ENCODE measurements around the gene BBX.

BBX gene

GRCh38 chr3:107791450-107791849 is 268.7 kb downstream of the BBX start:
- TF ChIP-seq CTCF (IDR thresholded peaks at IDR 0.05; ENCODE audit: extremely low read depth, missing control alignments), result no peak
- DNase-seq (ENCODE audit: low spot score), result no peak

GRCh38 chr3:107794664-107795443 is 272.1 kb downstream of the BBX start:
- no peak for DNase-seq (ENCODE audit: low spot score)
- TF ChIP-seq CTCF (IDR thresholded peaks at IDR 0.05; ENCODE audit: extremely low read depth, missing control alignments), result no peak

GRCh38 chr3:107795514-107796094 is 272.8 kb downstream of the BBX start:
- no peak for TF ChIP-seq CTCF (IDR thresholded peaks at IDR 0.05; ENCODE audit: extremely low read depth, missing control alignments)
- DNase-seq (ENCODE audit: low spot score), result no peak

- TF ChIP-seq CTCF (IDR thresholded peaks at IDR 0.05; ENCODE audit: extremely low read depth, missing control alignments), result no peak
- no peak for DNase-seq (ENCODE audit: low spot score)
Observed at GRCh38 chr3:107796791-107797190, 274.0 kb downstream of the BBX start.

DNA sequence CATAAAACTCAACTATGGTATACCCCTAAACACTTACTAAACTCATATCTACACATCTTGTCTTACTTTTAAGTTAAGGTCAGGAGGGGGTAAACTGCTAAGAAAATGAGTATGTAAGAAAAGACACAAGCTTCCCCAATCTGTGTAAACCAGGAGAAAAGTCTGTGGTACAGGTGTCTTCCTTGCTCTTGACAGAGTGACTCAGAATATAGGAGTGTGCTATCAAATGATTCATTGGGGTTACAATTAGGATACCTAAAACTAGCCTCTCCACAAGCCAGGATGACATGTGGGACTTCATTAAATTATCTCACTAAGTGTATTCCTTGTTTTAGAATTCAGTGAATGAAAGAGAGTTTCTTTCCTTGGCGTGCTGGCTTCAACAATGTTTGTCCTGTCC is 274.8 kb downstream of the BBX start:
- no peak for DNase-seq (ENCODE audit: low spot score)
- no peak for TF ChIP-seq CTCF (IDR thresholded peaks at IDR 0.05; ENCODE audit: extremely low read depth, missing control alignments)

GRCh38 chr3:107798381-107798780 is 275.6 kb downstream of the BBX start:
- no peak for TF ChIP-seq CTCF (IDR thresholded peaks at IDR 0.05; ENCODE audit: extremely low read depth, missing control alignments)
- no peak for DNase-seq (ENCODE audit: low spot score)

- no peak for TF ChIP-seq CTCF (IDR thresholded peaks at IDR 0.05; ENCODE audit: extremely low read depth, missing control alignments)
- DNase-seq (ENCODE audit: low spot score), result no peak
Observed at GRCh38 chr3:107800710-107801109, 277.9 kb downstream of the BBX start.
